ENCODE results near the gene MFN2. TPM values are rescaled to one million over a fixed set of nuclear protein-coding genes. Genes with fewer than 3 reads are reported as not detected.

The MFN2 gene
- total RNA-seq, 1 donor from 2014 or later: 46.5 TPM

DNA sequence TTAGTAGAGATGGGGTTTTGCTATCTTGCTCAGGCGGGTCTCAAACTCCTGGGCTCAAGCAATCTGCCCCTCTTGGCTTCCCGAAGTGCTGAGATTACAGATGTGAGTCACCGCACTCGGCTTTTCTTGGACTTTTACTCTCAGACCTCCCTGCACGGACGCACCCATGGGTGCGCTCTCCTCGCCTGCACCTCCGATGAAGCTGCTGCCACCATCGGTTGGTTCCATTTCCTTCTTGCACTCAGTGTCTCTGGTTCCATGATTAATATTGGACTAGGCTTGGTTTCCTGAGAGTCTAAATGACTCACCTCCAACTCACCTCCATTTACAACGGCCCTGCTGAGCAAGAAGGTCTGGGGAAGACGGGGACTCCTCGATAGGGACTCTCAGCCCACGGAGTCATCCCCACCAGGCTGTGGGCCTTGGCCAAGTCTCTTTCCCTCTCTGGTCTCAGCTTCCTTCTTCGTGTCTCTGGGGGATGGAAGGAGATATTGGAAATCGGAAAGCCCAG lies 76.1 kb downstream of the MFN2 start:
- DNase-seq (no peak), ATAC-seq (ENCODE audit: low read depth) (no peak)
- ChIA-PET POLR2A (interaction anchor here (0.9 to 3.3 kb wide), 6 partner anchors 10 to 148 kb away, joined by 3 to 16 read pairs (median 6); partner anchors contain the start of gene MIIP), CTCF (interaction anchor here (1.0 kb wide), 1 partner anchor 63 kb away, joined by 3 read pairs; no protein-coding TSS in a partner anchor)
- Mint-ChIP-seq H3K4me3 (no peak overlapping the region), H3K27ac (no peak overlapping the region), H3K36me3 (ENCODE audit: low read depth) (no peaks in the 10 kb centered on the region), H3K27me3 (peaks cover 3% of the 10 kb centered on the region), H3K4me1 (peaks cover 38% of the 10 kb centered on the region), H3K9me3 (no peaks in the 10 kb centered on the region)
- intact Hi-C loops (cut with micrococcal nuclease): no loop called here
- no peak for TF ChIP-seq CTCF (IDR thresholded peaks at IDR 0.05)

DNA sequence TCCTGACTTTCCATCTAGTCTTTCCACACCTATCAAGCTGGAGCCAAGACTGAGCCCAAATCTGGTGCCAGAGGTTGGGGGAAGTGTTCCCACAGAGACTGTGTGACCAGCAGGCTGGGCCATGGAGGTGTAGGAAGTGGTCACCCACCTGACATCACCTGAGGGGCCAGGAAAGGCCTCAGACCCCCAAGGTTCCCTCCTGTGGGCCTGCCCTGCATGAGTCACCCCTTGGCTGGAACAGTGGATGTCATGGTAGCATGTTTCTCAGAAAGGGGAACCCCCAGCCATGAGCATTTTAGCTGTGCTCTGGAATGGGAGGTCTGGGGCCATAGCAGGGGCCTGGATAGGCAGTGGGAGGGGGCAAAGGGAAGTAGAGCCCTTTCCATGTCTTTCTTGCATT lies 77.1 kb downstream of the MFN2 start:
- H3K27me3 Mint-ChIP-seq: peaks cover 3% of the 10 kb centered on the region
- ChIA-PET CTCF (no interaction called here), POLR2A (interaction anchor here (0.6 to 3.3 kb wide), 7 partner anchors 10 to 149 kb away, joined by 3 to 16 read pairs (median 4); partner anchors contain the start of gene MIIP)
- H3K4me1 Mint-ChIP-seq: peaks cover 28% of the 10 kb centered on the region
- H3K27ac Mint-ChIP-seq: no peak overlapping the region
- intact Hi-C loops (cut with micrococcal nuclease): no loop called here
- no peaks in the 10 kb centered on the region for H3K9me3 Mint-ChIP-seq
- ATAC-seq (ENCODE audit: low read depth) (peak; percentile 72), DNase-seq (no peak)
- TF ChIP-seq CTCF (IDR thresholded peaks at IDR 0.05): no peak
- H3K36me3 Mint-ChIP-seq (ENCODE audit: low read depth): no peaks in the 10 kb centered on the region
- no peak overlapping the region for H3K4me3 Mint-ChIP-seq

DNA sequence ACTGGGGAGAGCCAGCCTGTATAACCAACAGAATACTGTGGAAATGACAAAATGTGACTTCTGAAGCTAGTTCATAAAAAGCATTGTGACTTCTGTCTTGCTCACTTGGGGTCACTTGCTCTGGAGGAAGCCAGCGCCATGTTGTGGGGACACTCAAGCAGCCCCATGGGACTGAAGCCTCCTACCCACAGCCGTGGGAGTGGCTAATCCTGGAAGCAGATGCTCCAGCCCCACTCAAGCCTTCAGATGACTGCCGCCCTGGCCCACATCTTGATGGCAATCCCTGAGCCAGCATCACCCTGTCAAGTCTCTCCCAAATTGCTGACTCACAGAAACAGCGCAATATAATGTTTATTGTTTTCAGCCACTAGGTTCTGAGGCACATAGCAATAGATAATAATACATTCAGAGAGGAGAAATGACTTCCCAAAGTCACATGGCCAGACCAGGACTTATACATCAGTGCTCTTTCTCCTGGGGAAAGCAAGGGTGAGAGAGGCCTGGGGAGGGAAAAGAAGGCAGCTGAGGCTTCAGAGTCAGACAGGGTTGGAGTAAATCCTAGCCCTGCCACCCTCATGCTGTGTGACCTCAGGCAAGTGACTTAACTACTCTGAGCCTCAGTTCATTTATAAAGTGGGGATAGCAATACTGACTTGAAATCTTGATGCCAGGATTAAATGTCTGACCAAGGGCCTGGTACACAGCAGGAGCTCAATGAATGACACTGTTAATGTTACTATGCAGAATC lies 77.9 kb downstream of the MFN2 start:
- no peak for TF ChIP-seq CTCF (IDR thresholded peaks at IDR 0.05)
- DNase-seq (no peak), ATAC-seq (ENCODE audit: low read depth) (no peak)
- Mint-ChIP-seq H3K9me3 (no peaks in the 10 kb centered on the region), H3K27ac (no peak overlapping the region), H3K27me3 (peaks cover 7% of the 10 kb centered on the region), H3K36me3 (ENCODE audit: low read depth) (no peaks in the 10 kb centered on the region), H3K4me3 (no peak overlapping the region), H3K4me1 (peaks cover 24% of the 10 kb centered on the region)
- intact Hi-C loops (cut with micrococcal nuclease): no loop called here
- CTCF ChIA-PET: interaction anchor here (2.3 kb wide), 1 partner anchor 21 kb away, joined by 8 read pairs; no protein-coding TSS in a partner anchor
- POLR2A ChIA-PET: interaction anchor here (1.0 to 3.3 kb wide), 3 partner anchors 12 to 39 kb away, joined by 3 to 16 read pairs (median 4); partner anchors contain the start of gene MIIP

DNA sequence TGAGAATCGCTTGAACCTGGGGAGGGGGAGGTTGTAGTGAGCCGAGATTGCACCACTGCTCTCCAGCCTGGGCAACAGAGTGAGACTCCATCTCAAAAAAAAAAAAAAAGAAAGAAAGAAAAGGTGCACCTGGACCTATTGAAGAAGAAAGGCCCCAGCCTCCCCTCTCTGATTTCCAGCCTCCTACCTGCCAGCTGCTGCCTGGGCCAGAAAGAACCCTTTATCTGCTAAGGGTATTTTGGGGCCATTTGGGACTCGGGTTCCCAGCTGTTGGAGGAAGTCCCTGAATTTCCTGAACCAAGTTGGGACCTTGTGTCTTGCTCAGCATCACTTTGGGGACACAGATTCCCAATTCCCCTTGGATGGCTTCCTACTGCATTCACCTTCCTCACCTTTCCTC lies 79.0 kb downstream of the MFN2 start:
- H3K27ac Mint-ChIP-seq: no peak overlapping the region
- CTCF ChIA-PET: interaction anchor here (2.3 kb wide), 1 partner anchor 20 kb away, joined by 8 read pairs; no protein-coding TSS in a partner anchor

More for the DNA sequence above, 79.0 kb downstream of the MFN2 start:
- H3K4me3 Mint-ChIP-seq: no peak overlapping the region
- no peaks in the 10 kb centered on the region for H3K9me3 Mint-ChIP-seq
- no peak for TF ChIP-seq CTCF (IDR thresholded peaks at IDR 0.05)
- H3K4me1 Mint-ChIP-seq: peaks cover 30% of the 10 kb centered on the region
- intact Hi-C loops (cut with micrococcal nuclease): no loop called here
- POLR2A ChIA-PET: interaction anchor here (3.3 kb wide), 1 partner anchor 13 kb away, joined by 16 read pairs; no protein-coding TSS in a partner anchor
- DNase-seq (no peak), ATAC-seq (ENCODE audit: low read depth) (no peak)
- peaks cover 14% of the 10 kb centered on the region for H3K27me3 Mint-ChIP-seq
- H3K36me3 Mint-ChIP-seq (ENCODE audit: low read depth): no peaks in the 10 kb centered on the region

Data from activated B cell treated with CpG ODN at 0.5 μM for 24 hours (primary cell).